ENCODE measurements around the gene NLRP5.
"Not testable (repeated sequence)": the region's sequence is repeated elsewhere in the genome, so short reads cannot be mapped to it uniquely, and the experiment has no call there.

The NLRP5 gene

GRCh38 chr19:56098237-56098636, 111.7 kb downstream of the NLRP5 start:
- not testable (repeated sequence) for DNase-seq (ENCODE audit: low read depth in 1 of 2, low spot score in 1 of 2)

- no peak for DNase-seq (ENCODE audit: low read depth in 1 of 2, low spot score in 1 of 2)
These were observed 112.4 kb downstream of the NLRP5 start for GRCh38 chr19:56098731-56099568.

- no peak for DNase-seq (ENCODE audit: low read depth in 1 of 2, low spot score in 1 of 2)
These were observed 113.3 kb downstream of the NLRP5 start for GRCh38 chr19:56099638-56100539.

GRCh38 chr19:56101095-56101494, 114.5 kb downstream of the NLRP5 start:
- no peak for DNase-seq (ENCODE audit: low read depth in 1 of 2, low spot score in 1 of 2)

- no peak for DNase-seq (ENCODE audit: low read depth in 1 of 2, low spot score in 1 of 2)
These were observed 115.4 kb downstream of the NLRP5 start for GRCh38 chr19:56101746-56102535.

GRCh38 chr19:56103027-56103614, 116.5 kb downstream of the NLRP5 start:
- no peak for DNase-seq (ENCODE audit: low read depth in 1 of 2, low spot score in 1 of 2)

GRCh38 chr19:56104423-56104822, 117.8 kb downstream of the NLRP5 start:
- DNase-seq (ENCODE audit: low read depth in 1 of 2, low spot score in 1 of 2): no peak

GRCh38 chr19:56105090-56105701, 118.6 kb downstream of the NLRP5 start:
- DNase-seq (ENCODE audit: low read depth in 1 of 2, low spot score in 1 of 2): no peak

GRCh38 chr19:56105831-56106396, 119.3 kb downstream of the NLRP5 start:
- not testable (repeated sequence) for DNase-seq (ENCODE audit: low read depth in 1 of 2, low spot score in 1 of 2)

- DNase-seq (ENCODE audit: low read depth in 1 of 2, low spot score in 1 of 2): no peak
These were observed 119.8 kb downstream of the NLRP5 start for GRCh38 chr19:56106397-56106849.

- DNase-seq (ENCODE audit: low read depth in 1 of 2, low spot score in 1 of 2): no peak
These were observed 120.4 kb downstream of the NLRP5 start for GRCh38 chr19:56106993-56107392.

GRCh38 chr19:56107626-56108351, 121.2 kb downstream of the NLRP5 start:
- no peak for DNase-seq (ENCODE audit: low read depth in 1 of 2, low spot score in 1 of 2)

- DNase-seq (ENCODE audit: low read depth in 1 of 2, low spot score in 1 of 2): no peak
These were observed 122.0 kb downstream of the NLRP5 start for GRCh38 chr19:56108447-56109195.

GRCh38 chr19:56109226-56109625, 122.7 kb downstream of the NLRP5 start:
- no peak for DNase-seq (ENCODE audit: low read depth in 1 of 2, low spot score in 1 of 2)

GRCh38 chr19:56110515-56111448, 124.2 kb downstream of the NLRP5 start:
- DNase-seq (ENCODE audit: low read depth in 1 of 2, low spot score in 1 of 2): no peak
